DMS53 treated with DMSO at 0.1 percent for 48 hours (cell line): ENCODE data around the gene GPBAR1.

Experiments used
- DNase-seq: peaks from one replicate; lab custom pipeline; 2025; ENCODE audit not compliant: unreplicated experiment; lab: John Stamatoyannopoulos, UW

The GPBAR1 gene

DNA sequence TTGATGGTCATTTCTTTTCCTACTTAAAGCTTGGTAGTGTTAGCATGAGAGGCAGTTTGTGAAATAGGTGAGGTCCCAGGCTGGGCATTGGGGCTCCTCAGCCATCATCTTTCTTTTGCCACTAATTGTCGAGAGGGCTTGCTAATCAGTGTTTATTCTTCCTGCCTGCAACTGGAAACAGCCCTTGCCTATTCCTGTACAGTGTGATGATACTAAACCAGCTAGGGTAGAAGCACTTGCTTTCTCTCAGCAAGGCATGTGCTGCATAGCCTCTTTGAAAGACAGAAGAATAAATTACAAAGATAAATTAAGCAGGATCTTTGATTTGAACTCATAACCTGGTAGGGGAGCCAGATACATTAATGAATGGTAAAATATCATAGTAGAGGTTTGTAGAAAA, 16.6 kb upstream of the GPBAR1 start:
- no peak for DNase-seq

DNA sequence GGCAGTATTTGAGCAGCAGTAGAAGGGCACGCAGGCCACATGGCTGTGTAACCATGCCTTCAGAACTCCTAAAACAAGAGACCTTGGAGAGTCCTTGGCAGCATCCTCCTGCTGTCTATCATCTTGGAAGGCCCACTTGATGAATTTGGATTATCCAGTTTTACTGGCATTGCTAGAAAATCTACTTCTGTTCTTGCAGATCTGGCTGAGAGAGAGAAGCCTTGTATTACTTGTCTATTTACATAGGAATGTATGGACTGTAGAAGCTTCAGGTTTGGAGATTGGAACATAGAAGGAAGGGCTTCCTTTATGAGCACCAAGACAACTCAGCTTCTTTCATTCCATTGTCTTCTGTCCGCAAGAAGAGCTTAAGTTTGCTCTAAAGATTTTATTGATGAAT, 16.1 kb upstream of the GPBAR1 start:
- no peak for DNase-seq

DNA sequence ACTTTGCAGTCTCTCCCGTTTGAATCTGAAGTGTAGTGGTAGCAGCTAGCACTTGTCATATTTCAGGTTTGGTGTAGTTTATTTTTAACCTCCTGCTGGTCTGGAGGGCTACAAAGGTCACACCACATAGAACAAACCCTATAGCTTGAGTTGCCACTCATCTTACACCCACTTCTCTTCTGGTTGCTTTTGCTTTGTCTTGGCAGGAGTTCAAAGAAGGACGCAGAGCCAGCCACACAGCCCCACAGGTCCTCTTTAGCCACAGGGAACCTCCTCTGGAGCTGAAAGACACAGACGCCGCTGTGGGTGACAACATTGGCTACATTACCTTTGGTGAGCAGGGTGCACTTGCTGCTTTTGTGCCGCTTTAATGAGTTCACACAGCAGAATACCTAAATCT, 15.6 kb upstream of the GPBAR1 start:
- DNase-seq, result no peak

DNA sequence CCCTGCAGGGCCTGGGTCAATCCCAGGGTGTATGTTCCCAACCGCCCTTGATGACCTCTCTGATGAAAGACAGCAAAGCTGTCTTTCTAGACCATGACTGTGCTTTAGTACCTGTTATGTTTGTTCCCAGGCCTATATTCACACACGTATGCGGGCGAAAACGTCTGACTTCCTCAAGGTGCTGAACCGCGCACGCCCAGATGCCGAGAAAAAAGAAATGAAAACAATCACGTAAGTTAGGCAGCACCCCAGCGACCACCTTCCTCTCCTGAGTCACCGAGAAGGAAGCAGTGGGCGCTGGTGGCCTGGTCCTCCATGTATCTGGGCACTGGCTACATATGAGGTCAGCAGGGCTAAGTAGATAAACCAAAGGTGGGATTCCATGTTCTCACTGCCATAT, 11.1 kb upstream of the GPBAR1 start:
- DNase-seq, result no peak

DNA sequence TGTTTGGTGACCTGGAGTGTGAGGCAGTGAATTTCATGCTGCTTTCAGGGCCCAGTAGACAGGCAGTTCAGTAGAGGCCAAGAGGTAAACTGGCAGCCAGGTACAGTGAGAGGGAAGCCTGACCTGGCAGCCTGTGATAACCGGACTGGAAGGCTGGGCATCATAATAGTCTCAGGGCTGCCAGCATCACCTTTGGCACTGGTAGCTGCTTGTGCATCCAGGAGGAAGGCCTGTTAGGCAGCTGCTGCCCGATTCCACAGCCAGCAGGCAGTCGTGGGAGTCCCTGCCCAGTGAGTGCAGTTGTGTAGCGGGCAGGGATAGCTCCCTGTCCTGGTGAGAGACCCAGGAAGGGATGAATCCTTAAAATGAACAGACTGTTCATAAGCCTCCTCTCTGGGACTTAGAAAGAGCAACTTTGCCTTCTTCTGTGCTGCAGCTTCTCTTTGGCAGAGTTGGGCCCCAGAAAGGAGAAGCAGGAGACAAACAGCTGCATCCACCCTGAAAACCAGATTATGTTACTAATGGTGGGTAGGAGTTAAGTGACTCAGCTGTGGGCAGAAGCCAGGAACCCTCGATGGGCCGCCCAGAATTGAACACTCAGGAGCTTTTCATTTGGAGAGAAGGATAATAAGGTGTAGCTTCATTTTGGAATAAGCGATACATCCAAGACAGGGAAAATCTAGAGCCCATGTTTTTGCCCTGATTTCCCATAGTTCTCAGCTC, 8.1 kb upstream of the GPBAR1 start:
- no peak for DNase-seq

DNA sequence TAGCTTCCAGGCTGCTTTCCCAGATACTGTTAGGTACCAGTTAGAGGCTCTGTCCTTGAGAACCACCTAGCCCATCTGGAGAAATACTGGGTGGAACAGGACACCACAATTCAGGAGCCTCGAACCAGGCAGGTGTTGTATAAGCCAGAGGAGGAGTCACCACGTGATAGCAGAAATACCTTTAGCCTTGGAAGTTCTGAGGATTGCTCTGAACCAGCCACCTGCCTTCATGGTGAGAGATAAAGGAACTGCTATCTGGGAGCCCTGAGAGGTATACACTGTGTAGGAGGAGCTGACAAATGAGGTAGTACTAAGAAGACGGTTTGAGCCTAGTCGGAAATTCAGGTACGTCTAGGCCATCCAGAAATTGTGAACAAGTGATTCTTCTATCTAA, 7.6 kb upstream of the GPBAR1 start:
- DNase-seq, result no peak

DNA sequence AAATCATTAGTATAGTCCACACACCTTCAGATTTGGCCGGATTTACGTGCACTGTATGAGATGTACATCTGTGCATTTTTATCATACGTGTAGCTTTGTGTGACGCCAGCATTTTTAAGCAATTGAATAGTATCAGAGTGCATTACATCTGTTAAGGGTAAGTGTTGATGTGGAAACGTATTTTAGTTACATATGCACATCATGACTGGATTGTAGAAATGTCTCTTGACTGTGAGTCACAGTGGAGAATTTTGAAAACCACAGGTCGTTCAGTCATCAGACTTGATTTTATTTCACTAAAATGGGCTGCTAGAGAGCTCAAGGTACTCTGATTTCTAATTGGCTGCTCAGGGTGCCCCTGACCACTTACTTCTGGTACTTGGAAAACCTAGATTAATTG, 5.4 kb upstream of the GPBAR1 start:
- no peak for DNase-seq

DNA sequence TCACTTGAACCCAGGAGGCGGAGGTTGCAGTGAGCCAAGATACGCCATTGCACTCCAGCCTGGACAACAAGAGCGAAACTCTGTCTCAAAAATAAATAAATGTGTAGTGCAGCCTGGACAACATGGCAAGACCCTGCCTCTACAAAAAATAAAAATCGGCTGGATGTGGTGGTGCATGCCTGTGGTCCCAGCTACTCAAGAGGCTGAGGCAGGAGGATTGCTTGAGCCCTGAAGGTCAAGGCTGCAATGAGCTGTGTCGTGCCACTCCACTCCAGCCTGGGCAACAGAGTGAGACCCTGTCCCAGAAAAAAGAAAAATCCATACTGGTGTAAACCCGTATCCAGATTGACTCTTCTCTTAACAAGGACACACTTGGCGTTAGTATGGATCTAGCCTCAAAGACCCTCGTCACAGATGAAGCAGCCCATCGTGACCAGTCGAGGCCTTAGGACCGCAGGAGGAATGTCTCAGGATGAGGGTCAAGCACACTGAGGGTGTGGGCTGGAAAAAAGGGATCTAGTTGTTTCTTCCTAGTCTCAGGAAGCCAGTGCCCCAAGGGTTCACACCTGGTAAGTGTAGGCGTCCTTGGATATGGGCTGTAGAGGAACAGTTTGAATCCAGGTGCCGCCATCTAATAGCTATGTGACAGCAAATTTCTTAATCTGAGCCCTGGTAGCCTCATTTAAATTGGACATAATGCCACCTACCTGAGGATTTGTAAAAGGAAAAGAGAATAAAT, 4.0 kb upstream of the GPBAR1 start:
- DNase-seq, result no peak

DNA sequence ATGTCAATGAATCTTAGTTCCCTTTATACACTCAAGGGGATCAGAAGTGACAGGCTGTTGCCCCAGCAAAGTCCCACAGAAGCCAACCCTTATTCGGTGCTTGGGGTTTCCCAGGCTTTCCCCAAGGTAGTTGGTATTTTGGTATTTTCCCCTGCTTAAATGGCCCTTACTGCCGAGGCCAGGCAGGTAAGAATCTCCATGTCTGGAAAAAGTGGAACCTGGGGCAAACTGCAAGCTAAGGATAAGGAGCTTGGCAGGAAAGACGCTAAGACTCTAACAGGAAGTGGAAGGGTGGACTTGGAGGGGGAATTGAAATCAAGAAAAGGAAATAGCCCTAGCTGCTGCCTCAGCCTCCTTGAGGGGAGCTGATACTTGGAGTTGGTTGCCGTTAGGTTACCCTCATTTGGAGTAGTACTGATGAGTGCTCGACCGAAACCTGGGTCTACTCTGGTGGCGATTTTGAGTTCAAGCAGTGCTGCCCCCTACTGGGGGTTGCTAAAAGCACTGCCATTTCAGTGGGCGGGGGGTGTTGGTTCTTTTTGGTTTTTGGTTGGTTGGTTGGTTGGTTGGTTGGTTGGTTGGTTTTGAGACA, 3.3 kb upstream of the GPBAR1 start:
- no peak for DNase-seq

DNA sequence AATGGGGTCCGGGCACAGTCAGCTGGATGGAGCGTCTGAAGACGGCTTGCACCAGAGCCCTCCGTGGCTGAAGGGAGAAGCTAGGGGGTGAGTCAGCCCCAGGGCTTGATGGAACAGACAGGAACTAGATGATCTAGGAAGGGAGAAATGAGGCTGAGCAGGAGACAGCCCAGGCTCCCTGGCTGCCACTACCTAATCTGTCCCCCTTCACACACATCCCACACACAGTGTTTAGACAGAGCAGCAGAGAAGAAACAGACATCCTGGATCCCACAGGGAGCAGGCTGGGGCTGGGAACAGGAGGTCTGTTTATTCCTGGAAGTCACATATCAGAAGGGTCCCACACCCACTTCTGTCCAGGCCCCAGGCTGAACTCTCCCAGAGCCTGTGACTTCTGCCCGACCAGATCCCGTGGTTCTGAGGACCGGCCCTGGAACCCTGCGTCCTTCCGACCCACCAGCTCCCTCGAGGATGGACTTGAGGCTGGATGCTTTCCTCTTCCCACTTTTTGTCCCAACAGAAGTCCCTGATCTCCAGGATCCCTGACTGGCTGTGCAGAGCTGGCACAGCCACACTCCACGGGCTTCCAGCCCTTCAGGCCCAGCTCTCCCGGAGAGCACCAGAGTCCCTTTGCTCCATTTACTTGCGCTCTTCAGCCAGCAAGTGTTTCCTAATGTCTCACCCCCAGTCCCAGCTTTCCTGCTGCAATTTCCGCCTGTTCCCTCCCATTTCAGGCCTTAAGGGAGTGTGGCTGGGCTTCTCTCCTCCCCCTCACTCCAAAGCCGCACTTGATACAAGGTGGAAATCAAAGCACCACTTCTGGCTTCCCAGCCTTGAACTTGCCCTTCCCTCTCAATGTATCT, 1.5 kb upstream of the GPBAR1 start:
- DNase-seq, result no peak

DNA sequence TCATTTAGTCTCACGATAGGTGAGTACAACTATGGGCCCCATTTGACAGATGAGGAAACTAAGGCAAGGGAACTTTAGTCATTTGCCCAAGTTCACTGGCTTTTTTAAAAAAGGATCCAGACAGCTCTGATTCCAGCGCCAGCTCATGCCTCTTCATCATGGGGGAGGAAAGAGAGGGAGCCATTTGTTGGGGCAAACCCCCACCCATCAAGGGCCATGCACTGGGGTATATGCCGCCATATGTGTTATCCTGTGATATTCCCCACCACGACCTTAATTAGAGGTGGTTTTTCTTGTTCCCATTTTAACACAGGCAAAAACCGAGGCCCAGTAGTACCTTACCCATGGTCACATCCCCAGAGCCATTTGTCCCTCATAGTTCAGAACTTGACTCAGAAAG, 649 bp upstream of the GPBAR1 start:
- DNase-seq, result no peak

DNA sequence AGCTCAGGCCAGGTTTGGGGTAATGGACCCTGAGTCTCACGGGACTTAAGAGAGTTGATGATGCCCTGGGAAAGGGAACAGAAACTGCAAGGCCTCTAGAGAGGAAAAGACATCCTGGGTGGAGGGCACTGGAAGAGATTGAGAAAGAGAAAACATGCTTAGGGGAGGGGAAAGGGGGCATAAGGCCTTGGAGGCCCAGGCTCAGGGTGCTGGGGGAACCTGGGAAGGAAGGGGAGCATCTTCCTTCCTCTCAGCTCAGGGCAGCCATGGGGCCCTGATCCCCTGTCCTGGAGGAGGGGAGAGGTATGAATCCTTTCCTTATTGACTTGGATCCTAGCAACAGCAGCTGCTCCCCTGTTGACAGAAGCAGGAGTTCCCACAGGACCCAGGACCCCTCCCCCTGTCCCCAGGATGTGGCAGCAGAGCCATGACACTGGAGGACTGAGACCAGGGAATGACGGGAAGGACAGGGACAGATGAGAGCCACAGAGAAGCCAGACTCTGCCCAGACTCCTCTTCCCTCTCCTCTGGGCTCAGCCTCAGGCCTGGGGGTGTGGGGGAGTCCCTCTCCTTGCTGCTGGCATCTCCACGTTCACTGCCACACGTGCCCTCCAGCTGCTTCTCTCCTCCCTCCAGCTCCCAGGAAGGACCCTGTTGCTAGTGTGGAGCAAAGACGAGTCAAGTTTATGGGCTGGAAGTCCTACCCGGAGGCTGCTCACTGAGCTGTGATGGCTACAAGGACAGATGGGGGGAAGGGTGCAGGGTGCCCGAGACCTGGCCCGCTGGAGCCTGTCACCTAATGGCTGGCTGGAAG, 815 bp downstream of the GPBAR1 start:
- peak; percentile 11 for DNase-seq

DNA sequence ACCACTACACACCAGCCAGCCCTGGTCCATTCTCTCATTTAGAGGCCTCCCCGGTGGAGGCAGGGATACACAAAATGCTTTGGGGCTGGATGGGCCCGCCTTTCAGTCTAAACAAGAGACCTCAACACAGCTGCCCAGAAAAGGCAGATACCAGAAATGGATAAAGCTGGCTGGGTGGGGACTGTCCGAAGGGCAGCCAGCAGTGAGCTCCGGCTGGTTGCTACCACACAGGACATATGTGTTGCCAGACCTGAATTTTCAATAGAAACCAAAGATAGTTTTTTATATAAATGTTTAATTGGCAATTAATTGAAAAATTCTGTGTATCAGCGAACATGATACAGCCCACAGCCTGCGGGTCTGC, 1.4 kb downstream of the GPBAR1 start:
- no peak for DNase-seq

DNA sequence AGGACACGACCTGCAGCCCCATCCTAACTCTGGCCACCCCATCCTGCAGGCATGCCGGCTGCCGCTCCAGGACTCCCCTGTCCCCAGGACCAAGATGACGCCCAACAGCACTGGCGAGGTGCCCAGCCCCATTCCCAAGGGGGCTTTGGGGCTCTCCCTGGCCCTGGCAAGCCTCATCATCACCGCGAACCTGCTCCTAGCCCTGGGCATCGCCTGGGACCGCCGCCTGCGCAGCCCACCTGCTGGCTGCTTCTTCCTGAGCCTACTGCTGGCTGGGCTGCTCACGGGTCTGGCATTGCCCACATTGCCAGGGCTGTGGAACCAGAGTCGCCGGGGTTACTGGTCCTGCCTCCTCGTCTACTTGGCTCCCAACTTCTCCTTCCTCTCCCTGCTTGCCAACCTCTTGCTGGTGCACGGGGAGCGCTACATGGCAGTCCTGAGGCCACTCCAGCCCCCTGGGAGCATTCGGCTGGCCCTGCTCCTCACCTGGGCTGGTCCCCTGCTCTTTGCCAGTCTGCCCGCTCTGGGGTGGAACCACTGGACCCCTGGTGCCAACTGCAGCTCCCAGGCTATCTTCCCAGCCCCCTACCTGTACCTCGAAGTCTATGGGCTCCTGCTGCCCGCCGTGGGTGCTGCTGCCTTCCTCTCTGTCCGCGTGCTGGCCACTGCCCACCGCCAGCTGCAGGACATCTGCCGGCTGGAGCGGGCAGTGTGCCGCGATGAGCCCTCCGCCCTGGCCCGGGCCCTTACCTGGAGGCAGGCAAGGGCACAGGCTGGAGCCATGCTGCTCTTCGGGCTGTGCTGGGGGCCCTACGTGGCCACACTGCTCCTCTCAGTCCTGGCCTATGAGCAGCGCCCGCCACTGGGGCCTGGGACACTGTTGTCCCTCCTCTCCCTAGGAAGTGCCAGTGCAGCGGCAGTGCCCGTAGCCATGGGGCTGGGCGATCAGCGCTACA, 2.1 kb downstream of the GPBAR1 start:
- DNase-seq, result no peak

DNA sequence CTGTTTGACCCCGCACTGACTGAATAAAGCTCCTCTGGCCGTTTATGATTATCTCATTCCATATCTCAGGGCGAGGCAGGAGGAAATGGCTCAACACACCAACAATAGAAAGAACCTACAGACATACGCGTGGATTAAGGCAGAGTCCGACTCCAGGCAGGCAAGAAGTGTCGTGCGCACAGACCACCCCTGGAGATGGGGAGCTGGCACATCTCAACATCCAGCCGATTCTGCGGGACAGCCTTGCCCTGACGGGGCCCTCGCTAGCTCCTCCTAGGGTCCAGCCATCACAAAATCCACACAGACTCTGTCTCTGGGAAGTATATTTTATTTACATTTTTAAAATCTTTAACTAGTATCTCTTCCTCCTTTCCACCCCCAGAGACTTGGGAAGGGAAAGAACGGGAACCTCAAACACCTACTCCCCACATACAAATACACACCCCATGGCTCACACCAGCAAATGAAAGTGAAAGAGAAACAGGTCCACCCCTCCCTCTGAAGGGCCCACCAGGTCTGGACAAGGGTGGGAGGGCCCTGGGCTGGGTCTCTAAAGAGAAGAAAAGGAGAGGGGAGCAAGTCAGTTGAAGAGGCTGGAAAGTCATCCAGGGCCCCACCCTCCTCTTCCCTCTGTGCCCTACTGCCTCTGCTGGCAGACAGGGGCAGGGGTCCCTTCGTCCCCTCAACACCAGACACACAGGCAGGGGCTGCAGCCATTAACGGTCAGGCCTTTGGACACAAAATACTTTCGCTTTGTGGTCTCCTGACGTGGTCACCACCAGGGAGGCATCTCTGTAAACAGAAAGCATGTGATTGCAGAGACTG, 3.2 kb downstream of the GPBAR1 start:
- no peak for DNase-seq

DNA sequence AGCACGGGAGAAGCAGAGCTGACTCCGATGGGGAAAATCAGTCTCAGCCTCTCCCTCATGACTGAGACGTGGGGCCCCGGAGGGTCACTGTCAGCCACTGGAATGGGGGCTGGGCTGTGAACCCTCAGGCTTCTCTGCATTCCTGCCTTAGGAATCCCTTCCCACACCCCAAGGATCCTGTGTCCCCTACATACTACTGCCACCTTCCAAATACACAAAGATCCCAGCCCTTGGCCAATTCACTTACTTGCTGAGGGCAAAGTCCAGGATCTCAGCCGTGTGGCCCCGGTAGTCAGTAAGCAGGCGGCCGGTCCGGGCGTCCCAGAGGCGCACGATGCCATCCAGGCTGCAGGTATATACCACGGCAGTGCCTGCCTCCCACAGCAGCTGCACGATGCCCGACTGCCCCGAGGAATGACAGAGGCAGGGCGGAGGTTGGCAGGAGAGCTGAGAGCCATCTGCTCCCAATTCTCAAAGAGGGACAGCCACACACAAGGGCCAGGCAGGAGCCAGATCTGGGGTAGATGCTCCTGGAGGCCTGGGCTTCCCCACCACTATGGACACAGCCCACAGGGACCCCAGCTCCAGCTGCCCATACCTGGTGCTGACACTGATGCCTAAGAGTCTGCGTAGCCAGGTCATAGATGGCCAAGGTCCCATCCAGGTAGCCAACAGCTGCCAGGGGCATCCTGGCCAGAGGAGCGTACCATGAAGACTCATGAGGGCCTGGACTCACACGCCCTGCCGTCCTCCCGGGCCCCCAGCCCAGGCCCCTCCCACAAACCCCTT, 4.2 kb downstream of the GPBAR1 start:
- DNase-seq, result no peak

DNA sequence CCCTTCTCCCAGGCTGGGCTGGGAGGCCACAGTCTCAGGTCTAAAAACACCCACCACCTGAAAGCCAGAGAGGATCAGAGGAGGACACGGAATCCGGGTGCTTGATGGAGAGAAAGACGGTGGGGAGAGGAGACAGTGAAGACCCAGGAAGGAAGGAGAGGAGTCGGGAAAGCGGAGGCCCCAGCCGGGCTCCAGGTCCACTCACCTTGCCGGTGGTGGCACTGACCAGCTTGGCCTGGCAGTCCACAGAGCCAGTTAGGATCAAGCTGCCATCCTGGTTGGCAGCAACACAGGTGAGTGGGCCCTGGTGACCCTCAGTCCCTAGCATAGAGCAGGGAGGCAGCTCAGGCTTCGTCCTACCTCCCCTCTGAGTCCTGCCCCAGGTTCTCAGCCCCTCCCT, 4.8 kb downstream of the GPBAR1 start:
- DNase-seq, result no peak
